NCI-H2171 treated with DMSO at 0.1 percent for 48 hours (cell line): ENCODE data around the gene DMRT2.

Experiments
- DNase-seq: peaks from one replicate; lab custom pipeline; 2025; lab: John Stamatoyannopoulos, UW

Gene DMRT2

DNA sequence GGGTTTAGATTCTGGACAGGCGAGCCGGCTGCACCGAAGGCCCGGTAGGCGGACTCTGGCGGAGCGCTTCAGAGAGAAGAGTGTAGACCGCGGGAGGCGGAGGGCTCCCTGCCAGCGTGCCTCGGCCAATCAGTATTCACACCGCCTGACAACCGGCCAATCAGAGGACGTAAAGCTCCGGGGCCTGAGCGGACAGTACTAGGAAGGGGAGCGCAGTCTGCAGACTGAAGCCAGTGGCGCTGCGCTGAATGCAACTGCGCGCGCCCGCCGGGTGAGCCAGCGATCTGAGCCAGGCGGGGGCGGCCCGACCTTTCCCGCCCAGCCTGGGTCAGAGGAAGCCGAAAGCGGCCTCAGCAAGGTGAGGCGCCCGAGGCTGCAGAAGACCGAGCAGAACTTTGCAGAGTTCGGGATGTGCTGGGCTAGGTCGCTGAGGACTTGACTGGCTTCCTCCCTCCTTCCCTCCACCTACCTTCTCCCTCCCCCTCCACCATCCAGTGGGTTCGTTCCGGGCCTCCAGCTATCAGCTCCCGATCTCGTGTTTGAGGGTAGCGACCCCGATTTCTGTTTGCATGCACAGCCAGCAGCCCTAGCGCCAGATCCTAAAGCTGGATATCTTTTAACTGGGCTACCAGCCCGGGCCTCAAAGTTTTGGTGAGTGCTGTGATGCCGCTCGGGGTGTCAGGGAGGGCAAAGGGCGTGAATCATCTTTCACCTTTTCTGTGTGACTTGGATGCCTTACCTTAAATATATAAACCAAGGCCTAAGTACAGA, at the start of gene DMRT2:
Gene DMRT2, plus strand, starts transcription at position 233 of the 771 bp plus-strand sequence. CDS start 1,257 bp downstream, outside the sequence.
- peak; percentile 97 for DNase-seq

DNA sequence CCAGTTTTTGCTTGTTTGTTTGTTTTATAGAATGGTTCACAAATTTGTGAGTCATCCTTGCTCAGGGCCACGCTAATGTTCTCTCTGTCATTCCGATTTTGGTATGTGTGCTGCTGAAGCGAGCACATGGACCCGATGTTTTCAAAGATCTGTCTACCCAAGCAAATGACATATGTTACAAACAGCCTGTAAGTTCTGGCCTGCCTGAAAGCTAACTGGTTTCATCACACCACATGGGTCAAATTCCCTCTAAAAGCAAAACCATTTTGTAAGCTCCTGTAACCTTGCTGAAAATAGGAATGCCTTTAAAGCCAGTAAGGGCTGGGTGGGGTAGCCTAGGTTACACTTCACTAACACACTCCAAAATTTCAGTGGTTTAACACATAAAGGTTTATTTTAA, 48.3 kb upstream of the DMRT2 start:
- peak; percentile 16 for DNase-seq

DNA sequence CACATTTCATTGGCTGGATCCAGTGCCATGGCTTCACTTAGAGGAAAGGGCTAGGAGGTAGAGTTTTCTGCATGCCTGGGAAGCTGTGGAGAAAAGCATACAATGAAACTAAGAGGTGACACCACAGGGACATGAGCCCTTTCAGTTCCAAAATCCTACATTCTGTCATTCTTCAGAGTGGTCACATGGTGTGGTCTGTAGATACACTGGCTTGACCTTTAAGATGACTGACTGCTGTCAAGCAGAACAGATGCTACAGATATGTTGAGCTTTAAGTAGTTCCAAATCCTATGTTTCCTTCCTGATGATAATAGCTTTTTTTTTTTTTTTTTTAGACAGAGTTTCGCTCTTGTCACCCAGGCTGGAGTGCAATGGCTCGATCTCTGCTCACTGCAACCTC, 47.5 kb upstream of the DMRT2 start:
- DNase-seq = no peak

DNA sequence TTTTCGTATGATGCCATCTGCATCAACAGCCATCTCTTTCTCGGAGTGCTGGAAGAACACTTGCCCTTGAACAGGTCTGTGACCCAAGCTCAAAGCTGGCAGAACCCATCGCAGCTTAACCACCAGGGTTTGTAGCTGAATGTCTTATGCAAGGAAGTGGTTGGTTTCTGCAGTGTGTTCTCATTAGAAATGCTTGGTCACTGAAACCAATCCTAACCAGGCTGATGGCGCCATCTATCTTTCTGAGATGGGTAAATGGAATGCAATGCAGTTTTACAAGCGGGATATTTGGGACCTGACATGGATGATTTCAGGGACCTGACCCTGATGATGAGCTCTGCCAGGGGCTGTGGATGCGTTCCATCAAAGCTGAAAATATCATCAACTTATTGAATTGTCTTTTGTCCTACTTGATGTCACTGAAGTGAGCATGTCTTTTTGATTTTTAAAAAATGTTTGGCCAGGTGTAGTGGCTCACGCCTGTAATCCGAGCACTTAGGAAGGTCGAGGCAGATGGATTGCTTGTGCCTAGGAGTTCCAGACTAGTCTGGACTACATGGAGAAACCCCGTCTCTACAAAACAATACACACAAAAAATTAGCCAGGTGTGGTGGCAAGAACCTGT, 45.0 kb upstream of the DMRT2 start:
- peak; percentile 31 for DNase-seq

DNA sequence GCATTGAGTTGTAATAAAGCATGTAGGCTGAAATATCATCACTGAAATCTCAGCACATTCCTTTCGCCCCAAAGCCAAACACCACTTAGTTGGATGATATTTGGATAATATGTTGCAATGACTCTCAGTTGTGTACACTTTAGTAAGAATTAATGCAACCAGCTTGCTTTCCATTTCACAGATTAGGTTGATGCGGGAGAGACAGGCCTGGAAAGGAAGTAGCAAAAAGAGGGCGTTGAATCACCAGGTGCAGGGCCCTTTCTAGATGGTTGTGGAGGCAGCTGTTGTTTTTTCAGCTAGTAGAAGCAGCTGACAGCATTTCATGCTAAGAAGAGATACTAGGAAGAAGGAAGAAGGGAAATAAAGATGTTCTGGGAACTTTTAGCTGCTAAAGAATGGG, 42.8 kb upstream of the DMRT2 start:
- DNase-seq = no peak

DNA sequence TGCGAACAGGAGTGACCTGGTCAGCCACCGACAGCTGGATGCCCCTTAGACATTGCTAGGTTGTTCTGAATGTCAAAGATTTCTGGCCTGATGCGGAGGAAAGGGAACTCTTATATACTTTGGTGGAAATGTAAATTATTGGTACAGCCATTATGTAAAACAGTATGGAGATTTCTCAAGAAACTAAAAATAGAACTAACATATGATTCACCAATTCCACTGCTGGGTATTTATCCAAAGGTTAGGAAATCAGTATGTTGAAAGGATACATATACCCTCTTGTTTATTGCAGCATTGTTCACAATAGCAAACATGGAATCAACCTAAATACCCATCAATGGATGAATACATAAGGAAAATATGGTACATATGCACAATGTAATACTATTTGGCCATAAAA, 41.9 kb upstream of the DMRT2 start:
- no peak for DNase-seq

DNA sequence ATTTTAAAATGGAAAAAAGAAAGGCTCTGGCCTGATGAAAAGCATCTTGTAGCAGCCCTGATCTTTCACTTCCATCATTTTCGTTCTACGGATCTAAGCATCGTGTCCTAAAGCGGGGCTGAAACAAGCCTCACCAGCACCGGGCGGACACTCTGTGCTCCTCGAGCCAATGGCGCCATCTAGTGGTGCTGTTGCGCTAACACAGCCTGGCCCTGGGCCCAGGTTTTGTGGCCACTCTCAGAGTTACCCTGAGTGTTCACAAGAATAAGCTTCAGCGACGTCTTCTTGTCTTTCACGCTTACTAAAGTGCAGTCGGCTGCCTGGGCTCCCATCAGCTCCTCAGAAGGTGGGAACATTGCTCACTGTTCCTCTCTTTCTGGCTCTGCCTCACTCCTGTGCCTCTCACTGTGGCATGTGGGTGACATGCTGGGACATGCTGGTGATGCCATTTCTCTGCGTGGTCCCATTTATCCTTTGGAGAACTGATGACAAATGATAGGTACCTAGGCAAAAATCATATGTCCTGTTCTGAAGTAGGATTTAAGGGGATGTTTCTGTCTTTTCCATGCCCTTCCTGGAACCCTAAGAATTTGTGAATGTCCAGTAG, 41.0 kb upstream of the DMRT2 start:
- peak; percentile 68 for DNase-seq

DNA sequence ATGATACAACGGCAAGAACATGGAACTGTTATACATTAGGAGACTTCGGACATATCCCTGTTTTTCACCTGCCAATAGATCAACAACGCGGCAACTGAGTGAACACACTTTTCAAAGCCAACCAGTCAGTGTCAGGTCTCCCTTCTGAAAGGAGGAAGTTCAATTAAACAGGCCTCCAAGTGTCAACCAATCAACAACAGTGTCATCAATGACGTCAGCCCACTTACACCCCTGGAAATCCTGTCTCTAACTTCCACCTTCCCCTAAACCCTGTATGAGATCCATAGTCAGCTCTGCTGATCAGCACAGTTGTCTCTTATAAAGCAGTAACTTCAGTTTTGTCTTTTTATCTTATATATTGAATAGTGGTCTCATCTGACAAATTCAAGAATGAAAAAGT, 37.1 kb upstream of the DMRT2 start:
- DNase-seq = no peak

DNA sequence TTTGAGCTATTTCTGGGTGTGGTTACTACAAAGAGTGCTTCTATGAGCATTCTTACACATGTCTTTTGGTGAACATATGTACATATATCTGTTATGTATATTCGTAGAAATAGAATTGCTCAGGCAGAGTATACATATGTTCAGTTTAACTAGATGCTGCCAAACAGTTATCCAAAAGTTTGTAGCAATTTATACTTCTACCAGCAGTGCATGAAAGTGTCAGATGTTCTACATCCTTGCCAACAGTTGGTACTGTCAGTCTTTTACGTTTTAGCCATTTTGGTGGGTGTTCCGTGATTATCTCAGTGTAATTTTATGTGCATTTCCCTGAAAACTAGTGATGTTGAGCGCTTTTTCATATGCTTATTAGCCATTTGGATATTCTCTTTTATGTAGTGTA, 35.9 kb upstream of the DMRT2 start:
- DNase-seq = no peak

DNA sequence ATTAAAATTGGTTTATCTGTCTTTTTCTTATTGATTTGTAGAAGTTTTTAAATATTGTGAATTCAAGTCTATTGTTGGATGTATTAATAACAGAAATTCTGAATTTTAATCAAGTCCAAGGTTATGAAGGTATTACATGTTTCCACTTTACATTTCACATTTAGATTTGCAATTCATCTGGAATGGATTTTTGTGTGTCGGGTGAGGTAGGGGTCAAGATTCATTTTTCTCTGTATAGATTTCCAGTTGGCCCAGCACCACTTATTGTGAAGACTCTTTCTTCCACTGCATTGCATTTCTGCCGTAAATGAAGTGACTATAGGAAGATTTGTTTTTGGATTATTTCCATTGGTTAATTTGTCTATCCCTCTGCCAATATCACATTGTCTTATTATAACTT, 35.5 kb upstream of the DMRT2 start:
- DNase-seq = no peak

DNA sequence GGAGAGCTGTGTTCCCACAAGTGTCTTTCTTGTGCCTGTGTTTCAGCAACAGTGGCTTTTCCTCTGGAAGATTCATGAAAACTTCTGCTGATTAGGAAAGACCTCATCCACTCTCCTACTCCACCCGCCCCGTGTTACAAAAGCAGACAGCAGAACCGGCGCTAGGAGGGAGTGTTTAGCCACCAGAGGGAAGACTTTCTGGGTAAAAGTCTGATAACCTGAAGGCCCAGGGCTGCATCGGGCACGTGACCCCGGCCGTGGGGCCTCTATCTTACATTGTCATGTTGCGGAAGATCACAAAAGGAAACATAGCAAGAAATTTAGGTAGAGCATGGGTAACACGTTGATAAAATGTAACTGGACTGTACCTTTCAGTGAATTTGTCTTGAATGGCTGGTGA, 32.0 kb upstream of the DMRT2 start:
- peak; percentile 42 for DNase-seq

DNA sequence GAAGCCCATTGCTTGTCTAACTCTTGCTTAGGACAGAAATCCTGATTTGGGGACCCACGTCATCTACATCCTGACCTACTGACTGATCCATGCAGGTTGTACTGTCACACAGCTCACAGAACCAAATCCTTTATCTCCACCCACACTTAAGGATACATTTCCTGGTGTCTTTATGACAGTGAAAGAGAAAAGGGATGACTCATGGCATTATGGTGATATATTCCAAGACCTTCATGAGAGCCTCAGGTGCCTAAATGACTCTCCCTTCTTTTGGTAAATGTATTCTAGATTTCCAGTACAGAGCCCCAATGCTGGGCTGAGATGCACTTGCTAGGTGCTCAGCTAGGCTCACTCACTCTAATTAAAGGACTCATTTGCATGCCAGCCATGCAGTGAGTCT, 26.0 kb upstream of the DMRT2 start:
- DNase-seq = no peak

DNA sequence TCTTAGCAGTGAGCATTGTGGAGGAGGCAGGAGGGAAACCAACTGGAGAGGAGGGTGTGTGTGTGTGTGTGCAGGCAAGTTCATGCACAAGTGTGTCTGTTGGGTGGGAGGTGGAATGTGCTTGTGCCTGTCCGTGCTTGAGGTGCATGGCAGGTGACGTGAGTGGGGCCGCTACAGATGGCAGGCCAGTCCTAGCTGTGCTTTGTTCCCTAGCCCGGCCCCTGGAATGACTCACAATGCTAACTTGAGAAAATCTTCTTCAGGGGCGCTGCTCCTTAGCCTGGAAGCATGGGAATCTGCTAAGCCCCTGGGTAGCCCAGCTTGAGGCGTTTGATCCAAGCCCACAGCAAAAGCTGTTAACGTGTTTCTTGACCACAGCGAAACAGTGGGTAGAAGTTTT, 25.0 kb upstream of the DMRT2 start:
- peak; percentile 55 for DNase-seq

DNA sequence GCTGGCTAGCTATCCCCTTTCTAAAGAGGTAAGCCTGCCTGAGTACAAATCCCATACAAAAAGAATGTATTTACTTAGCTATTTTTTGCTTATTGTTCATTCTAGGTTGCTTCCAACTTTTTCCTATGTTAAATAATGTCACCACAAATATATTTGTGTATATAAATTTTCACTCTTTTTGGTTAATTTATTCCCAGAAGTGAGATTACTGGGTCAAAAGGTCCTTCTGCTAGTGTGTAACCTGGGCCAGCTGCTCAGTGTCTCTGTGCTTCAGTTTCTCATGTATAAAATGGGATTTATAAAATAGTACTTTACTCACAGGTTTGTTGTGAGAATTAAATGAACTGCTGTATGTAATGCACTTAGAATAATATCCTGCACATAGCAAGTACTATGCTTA, 23.9 kb upstream of the DMRT2 start:
- DNase-seq = no peak

DNA sequence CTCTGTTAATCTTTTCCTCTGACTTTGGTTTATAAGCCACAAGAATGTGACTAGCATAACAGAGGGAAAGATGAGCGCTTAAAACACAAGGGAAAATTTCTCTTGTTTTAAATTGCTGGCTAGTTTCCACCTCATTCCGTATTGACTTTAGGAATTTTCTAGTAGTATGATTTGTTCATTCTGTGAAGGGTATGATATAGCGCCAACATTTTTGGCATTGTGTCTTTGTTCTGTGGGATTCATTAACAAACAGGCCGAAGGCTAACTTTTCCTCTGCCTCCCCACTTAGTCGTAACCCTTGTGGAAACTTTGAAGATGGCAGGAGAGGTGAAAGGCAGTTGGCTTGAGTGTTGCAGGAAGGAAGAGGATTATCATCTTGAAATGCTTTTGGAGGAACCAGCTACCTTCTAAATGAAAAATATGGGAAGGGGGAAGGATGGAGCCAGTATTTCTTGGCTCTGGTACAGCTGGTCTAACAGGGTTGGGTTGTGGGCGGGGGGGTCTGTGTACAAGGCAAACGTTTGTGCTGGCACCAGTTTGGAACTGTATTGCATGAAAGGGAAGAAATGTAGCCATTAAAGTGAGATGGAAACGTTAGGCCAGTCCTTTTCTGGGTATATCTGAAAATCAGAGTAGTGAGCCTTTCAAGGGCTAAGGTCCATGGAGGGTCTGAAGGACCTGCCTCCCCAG, 21.5 kb upstream of the DMRT2 start:
- DNase-seq = no peak

DNA sequence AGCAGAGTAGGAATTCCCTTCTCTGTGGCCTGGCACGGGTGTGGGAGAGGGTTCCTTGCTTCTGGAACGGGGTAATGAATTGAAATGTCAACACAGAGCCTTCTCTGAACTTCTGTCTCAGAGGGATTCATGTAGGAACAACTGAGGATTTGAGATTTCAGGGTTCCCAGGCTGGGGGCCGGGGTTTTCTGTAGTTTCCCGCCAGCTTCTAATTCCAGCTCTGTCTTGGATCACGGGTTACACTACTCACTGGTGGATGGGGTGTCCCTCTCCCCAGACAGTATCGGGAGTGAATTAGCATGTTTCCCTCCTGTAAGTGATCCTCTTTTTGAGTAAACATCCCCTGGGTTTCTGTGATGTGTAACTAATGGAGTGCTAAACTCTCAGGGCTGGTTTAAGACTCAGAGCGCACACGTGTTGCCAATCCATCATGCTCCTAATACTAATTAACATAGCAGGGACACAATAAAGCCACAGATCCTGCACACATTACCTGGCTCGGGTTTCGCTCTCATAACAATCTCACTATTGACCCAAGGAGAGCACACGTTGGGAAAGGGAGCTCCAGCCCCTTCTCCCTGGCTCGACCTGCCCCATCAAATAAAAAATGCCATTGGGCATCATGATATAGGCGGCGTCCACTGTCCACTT, 18.1 kb upstream of the DMRT2 start:
- DNase-seq = peak; percentile 61

DNA sequence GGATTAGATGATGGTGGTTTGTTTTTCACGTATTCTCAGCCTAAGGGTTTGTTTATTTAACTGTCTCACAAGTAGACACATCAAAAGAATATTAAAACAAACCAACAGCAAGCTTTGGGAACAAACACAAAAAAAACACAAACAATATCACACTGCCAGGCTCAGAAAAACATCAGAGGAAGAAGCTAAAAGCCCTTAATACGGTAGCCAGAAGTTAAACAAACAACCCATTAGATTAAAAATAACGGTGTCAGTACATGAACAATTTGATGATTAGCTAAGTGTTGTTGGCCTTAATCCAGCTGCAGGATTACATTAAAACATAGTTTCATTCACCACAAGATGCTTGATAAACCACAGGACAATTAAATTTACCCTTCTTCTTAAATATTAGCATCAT, 15.9 kb upstream of the DMRT2 start:
- no peak for DNase-seq

DNA sequence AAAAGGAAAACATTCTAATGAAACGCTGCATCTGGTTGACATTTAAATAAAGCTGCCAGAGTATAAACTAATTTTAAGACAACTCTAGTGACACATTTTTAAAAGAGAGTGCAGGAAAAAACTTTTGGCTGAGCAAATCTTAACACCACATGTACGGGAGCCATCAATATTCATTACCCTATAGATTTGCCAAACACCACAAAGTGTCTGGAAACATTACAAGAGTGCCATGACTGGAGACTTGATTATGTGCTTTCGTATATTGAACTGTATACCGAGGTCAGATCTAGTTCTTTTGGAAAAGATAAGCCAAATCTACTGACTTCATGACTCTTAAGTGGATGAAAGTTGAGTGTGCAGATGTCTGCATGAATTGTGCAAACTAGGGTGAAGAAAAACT, 10.6 kb upstream of the DMRT2 start:
- DNase-seq = no peak

DNA sequence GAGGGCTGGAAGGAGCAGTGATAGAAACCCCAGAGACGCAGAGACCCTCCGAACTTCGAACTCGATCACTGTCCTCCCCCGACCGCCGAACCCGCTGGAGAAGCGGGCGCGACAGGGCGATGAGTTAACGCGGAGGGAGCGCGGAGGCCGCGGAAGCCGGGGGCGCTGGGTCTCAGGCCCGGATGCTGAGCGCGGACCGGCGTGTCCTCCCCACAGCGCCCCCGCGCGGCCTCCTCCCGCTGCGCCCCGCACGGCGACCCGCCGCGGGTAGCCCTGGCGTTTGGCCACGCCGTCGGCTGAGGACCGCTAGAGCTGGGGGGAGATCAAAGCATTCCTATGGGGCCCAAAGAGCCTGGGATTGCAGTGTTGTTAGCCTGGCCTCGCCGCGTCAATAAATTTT, 7.7 kb upstream of the DMRT2 start:
- no peak for DNase-seq

DNA sequence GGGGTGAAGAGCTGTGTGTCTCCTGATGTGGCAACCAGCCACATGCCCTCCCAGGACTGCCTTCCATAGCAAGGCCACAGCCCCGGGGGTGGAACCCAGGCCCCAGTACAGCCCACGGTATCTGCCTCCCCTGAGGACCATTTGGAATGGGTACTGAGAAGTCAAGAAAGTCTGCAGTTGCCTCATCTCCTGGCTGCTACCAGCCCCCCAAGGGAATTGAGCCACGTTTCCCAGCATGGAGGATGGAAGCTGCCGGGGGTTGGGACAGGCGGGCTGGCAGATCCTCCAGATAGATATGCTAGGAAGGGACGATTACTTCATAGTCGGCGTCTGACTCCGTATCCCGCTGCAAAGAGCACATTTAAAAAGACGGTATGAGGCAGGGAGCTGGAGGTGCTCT, 5.5 kb upstream of the DMRT2 start:
- no peak for DNase-seq

DNA sequence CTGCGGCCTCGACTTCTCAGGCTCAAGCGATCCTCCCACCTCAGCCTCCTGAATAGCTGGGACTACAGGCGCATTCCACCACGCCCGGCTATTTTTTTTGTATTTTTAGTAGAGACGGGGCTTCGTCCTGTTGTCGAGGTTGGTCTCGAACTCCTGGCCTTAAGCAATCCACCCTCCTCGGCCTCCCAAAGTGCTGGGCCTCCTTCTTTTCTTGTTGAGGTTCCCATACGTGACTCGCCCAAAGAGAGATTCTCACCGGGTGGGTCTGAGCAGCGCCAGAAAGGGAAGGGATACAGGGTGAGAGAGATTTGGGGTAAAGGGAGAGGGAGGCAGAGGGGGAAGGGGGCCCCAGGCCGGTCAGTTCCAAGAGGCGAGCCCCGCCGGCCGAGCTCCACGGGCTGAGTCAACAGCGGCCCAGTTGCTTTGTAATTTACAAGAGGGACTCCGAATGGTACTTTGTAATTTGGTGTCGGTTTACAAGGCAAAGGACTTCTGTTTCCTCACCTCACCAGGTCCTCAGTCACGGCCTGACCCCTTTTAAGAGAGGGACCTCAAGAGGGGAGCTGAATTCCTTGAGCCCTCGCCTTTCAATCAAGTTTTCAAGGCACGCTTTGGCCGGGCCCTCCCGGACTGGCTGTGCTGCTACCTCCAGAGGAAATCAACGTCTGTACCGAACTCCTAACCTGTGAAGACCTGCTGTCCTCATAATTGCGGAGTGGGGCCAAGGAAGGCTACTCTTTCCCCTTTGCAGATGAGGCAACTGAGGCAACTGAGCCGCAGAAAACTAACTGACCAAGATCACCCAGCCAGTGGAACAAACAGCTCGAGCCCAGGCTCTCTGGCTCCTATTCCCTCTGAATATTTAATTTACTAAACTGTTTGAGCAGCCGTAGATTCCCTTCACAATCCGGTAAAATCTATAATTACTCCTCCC, 3.3 kb upstream of the DMRT2 start:
- DNase-seq = no peak
